PC-3 (cell line): ENCODE data around the gene PIM3.

Source experiments
- CTCF ChIP-seq: fragments of 300-600 bp; sonication (generic); conservative IDR thresholded peaks from 2 replicates; pipeline ENCODE4 v1.5.1; 2017; ENCODE audit warnings: antibody characterized with exemption, low read depth, mild to moderate bottlenecking, low read length
- EZH2 ChIP-seq: fragments of 300-600 bp; sonication (generic); IDR thresholded peaks from one replicate; pipeline ENCODE4 v1.6.1; 2017; ENCODE audit warnings: antibody characterized with exemption, mild to moderate bottlenecking, low read length; ENCODE audit not compliant: unreplicated experiment
- EZH2phosphoT487 ChIP-seq: fragments of 300-600 bp; sonication (generic); IDR thresholded peaks from 2 replicates; pipeline ENCODE4 v1.6.1; 2018; ENCODE audit warnings: mild to moderate bottlenecking, antibody characterized with exemption, low read length, borderline replicate concordance

- TF ChIP-seq CTCF (no peak), EZH2 (no peak), EZH2phosphoT487 (no peak)
Measured at GRCh38 chr22:49943771-49944398, 16.7 kb upstream of the PIM3 start.
